ENCODE results near the gene NOTCH4.

Gene NOTCH4

GRCh38 chr6:32192608-32193039 is 31.2 kb downstream of the NOTCH4 start, which contains the start of gene GPSM3:
Gene GPSM3, minus strand, starts transcription at chr6:32192643. Its CDS starts 130 bp downstream, at chr6:32192513.
- Histone ChIP-seq H3K9ac (no peak within 1 kb of the TSS), H3K4me1 (peaks cover 7% of the 10 kb centered on the region), H3K9me3 (ENCODE audit: control insufficient read depth, low read length) (no peaks in the 10 kb centered on the region), H3K27ac (peak within 1 kb of the TSS; percentile 85), H2AFZ (no peak within 1 kb of the TSS), H3K79me2 (peaks cover 4% of the 10 kb centered on the region), H3K4me3 (ENCODE audit: low read depth, low read length) (peak within 1 kb of the TSS; percentile 13), H3K4me2 (ENCODE audit: low read length) (peak within 1 kb of the TSS; percentile 43), H3K36me3 (ENCODE audit: control insufficient read depth, insufficient read depth, low read length) (no peaks in the 10 kb centered on the region), H3K27me3 (ENCODE audit: control insufficient read depth, insufficient read depth, low read length) (no peaks in the 10 kb centered on the region)
- no peak for TF ChIP-seq CTCF (IDR thresholded peaks at IDR 0.05)

- Histone ChIP-seq H3K4me3 (ENCODE audit: low read depth, low read length) (peak overlapping the region; percentile 13), H3K36me3 (ENCODE audit: control insufficient read depth, insufficient read depth, low read length) (no peaks in the 10 kb centered on the region), H3K27me3 (ENCODE audit: control insufficient read depth, insufficient read depth, low read length) (no peaks in the 10 kb centered on the region), H3K9me3 (ENCODE audit: control insufficient read depth, low read length) (no peaks in the 10 kb centered on the region), H3K4me1 (peaks cover 7% of the 10 kb centered on the region), H3K9ac (no peak overlapping the region), H3K27ac (peak overlapping the region; percentile 85), H2AFZ (no peak overlapping the region), H3K4me2 (ENCODE audit: low read length) (peak overlapping the region; percentile 12), H3K79me2 (peaks cover 4% of the 10 kb centered on the region)
- no peak for TF ChIP-seq CTCF (IDR thresholded peaks at IDR 0.05)
Measured at GRCh38 chr6:32191696-32192607, 31.9 kb downstream of the NOTCH4 start.

- peaks cover 7% of the 10 kb centered on the region for H3K4me1 ChIP-seq
- no peaks in the 10 kb centered on the region for H3K9me3 ChIP-seq (ENCODE audit: control insufficient read depth, low read length)
- H3K27ac ChIP-seq, result peak overlapping the region; percentile 85
- peaks cover 4% of the 10 kb centered on the region for H3K79me2 ChIP-seq
- H3K9ac ChIP-seq, result no peak overlapping the region
- no peaks in the 10 kb centered on the region for H3K36me3 ChIP-seq (ENCODE audit: control insufficient read depth, insufficient read depth, low read length)
- peak overlapping the region; percentile 38 for H2AFZ ChIP-seq
- no peak overlapping the region for H3K4me2 ChIP-seq (ENCODE audit: low read length)
- peak overlapping the region; percentile 72 for H3K4me3 ChIP-seq (ENCODE audit: low read depth, low read length)
- H3K27me3 ChIP-seq (ENCODE audit: control insufficient read depth, insufficient read depth, low read length), result no peaks in the 10 kb centered on the region
- no peak for TF ChIP-seq CTCF (IDR thresholded peaks at IDR 0.05)
Measured at GRCh38 chr6:32190911-32191677, 32.8 kb downstream of the NOTCH4 start.

- no peak for TF ChIP-seq CTCF (IDR thresholded peaks at IDR 0.05)
- Histone ChIP-seq H3K9me3 (ENCODE audit: control insufficient read depth, low read length) (no peaks in the 10 kb centered on the region), H3K4me2 (ENCODE audit: low read length) (peak within 1 kb of the TSS; percentile 84), H3K36me3 (ENCODE audit: control insufficient read depth, insufficient read depth, low read length) (no peaks in the 10 kb centered on the region), H3K27me3 (ENCODE audit: control insufficient read depth, insufficient read depth, low read length) (no peaks in the 10 kb centered on the region), H3K4me3 (ENCODE audit: low read depth, low read length) (peak within 1 kb of the TSS; percentile 72), H3K79me2 (peaks cover 4% of the 10 kb centered on the region), H3K9ac (peak within 1 kb of the TSS; percentile 42), H3K4me1 (peaks cover 7% of the 10 kb centered on the region), H3K27ac (peak within 1 kb of the TSS; percentile 85), H2AFZ (peak within 1 kb of the TSS; percentile 70)
Measured at GRCh38 chr6:32190054-32190851, 33.6 kb downstream of the NOTCH4 start, which contains the start of gene PBX2. Gene PBX2, minus strand, starts transcription at chr6:32190202. Its CDS starts 287 bp downstream, at chr6:32189915.
